ENCODE results near the gene SLC22A1. TPM values are rescaled to one million over a fixed set of nuclear protein-coding genes. Genes with fewer than 3 reads are reported as not detected.
"Not testable (repeated sequence)": the region's sequence is repeated elsewhere in the genome, so short reads cannot be mapped to it uniquely, and the experiment has no call there.

SLC22A1 gene
- total RNA-seq, 3 donors from 2014 or later, result 0.98 to 3.2 (median 1.3) TPM

DNA sequence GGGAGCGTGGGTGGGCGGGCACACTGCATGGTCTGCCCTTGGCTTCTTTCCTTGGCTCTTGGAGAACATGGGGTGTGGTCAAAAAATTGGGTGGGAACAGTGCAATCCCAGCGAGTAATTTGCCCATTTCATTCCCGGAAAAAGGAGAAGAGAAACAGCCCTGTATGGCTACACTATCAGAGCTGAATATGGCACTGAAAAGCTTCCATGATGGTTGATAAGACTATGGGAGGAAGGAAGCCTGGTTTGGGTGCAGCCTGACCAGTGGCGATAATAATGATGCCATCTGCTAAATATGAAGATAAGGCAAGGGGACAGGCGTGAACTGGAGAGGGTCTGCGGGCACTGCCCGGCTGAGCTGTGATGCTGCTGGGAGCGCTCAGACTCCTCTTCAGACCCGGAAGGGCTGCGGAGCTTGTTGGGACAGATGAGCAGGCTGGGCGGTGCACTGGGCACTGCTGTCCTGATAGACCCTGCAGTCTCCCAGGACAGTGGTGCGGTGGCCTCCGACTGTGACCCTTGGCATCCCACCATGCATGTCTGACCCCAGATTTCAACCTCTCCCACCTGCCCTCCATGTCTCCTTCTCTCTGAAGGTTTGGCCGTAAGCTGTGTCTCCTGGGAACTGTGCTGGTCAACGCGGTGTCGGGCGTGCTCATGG lies 10.2 kb downstream of the SLC22A1 start:
- Histone ChIP-seq H3K4me3 (no peak overlapping the region), H3K4me1 (no peaks in the 10 kb centered on the region), H3K27ac (no peak overlapping the region), H3K9me3 (no peaks in the 10 kb centered on the region), H3K27me3 (no peaks in the 10 kb centered on the region), H3K36me3 (no peaks in the 10 kb centered on the region)
- intact Hi-C loops (cut with DNase I; ENCODE audit: low total_unique reads), result no loop called here
- no peak for DNase-seq (ENCODE audit: low spot score in 2 of 2)
- TF ChIP-seq POLR2AphosphoS5 (IDR thresholded peaks at IDR 0.05) (no peak), POLR2A (IDR thresholded peaks at IDR 0.05) (no peak)
- TF ChIP-seq, protein P1, sequence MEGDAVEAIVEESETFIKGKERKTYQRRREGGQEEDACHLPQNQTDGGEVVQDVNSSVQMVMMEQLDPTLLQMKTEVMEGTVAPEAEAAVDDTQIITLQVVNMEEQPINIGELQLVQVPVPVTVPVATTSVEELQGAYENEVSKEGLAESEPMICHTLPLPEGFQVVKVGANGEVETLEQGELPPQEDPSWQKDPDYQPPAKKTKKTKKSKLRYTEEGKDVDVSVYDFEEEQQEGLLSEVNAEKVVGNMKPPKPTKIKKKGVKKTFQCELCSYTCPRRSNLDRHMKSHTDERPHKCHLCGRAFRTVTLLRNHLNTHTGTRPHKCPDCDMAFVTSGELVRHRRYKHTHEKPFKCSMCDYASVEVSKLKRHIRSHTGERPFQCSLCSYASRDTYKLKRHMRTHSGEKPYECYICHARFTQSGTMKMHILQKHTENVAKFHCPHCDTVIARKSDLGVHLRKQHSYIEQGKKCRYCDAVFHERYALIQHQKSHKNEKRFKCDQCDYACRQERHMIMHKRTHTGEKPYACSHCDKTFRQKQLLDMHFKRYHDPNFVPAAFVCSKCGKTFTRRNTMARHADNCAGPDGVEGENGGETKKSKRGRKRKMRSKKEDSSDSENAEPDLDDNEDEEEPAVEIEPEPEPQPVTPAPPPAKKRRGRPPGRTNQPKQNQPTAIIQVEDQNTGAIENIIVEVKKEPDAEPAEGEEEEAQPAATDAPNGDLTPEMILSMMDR (IDR thresholded peaks at IDR 0.05), result no peak

DNA sequence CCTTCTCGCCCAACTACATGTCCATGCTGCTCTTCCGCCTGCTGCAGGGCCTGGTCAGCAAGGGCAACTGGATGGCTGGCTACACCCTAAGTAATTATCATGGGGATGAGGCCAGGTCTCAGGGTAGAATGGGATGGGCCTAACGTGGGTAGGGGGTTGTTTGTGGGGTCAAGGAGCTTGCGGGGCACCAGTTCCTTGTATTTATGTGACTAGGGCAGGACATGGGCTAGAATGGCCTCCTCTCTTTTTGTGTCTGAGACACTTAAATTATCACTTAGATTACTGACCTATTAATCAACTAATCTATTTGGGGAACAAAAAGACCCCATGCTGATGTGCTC lies 10.7 kb downstream of the SLC22A1 start:
- TF ChIP-seq POLR2A (IDR thresholded peaks at IDR 0.05), result no peak
- TF ChIP-seq POLR2AphosphoS5 (IDR thresholded peaks at IDR 0.05), result no peak
- TF ChIP-seq, protein P1 (IDR thresholded peaks at IDR 0.05), result no peak
- no peaks in the 10 kb centered on the region for H3K27me3 ChIP-seq
- intact Hi-C loops (cut with DNase I; ENCODE audit: low total_unique reads), result no loop called here
- H3K27ac ChIP-seq, result no peak overlapping the region
- H3K9me3 ChIP-seq, result no peaks in the 10 kb centered on the region
- H3K36me3 ChIP-seq, result no peaks in the 10 kb centered on the region
- no peaks in the 10 kb centered on the region for H3K4me1 ChIP-seq
- no peak overlapping the region for H3K4me3 ChIP-seq
- DNase-seq (ENCODE audit: low spot score in 2 of 2), result no peak

DNA sequence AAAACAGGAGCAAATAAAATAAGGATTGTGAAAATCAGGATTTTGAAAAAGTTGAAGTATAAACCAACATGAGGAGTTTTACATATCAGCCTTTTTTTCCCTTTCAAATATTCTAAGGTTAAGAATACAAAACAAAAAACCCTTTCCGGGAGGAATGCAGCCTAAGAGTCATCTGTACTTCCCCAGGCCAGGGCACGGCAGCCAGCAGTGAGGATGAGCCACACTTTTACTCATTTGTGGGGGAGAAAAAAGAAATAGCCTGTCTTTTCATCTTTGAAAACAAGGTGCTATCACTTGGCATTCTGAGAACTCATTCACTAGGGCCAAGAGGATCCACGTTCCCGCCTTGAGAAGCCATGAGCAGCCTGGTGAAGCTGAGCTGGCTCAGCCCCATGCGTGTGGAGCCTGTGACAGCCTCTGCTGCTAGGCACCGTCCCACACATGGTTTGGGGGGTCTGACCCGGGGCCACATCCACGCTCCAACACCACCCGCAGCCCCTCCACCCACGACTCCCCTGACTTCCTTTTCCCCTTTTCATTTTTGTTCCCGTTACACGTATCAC lies 11.2 kb downstream of the SLC22A1 start:
- no peak for DNase-seq (ENCODE audit: low spot score in 2 of 2)
- H3K9me3 ChIP-seq, result no peaks in the 10 kb centered on the region
- no peaks in the 10 kb centered on the region for H3K27me3 ChIP-seq
- H3K4me1 ChIP-seq, result no peaks in the 10 kb centered on the region
- no peak overlapping the region for H3K27ac ChIP-seq
- no peak overlapping the region for H3K4me3 ChIP-seq
- H3K36me3 ChIP-seq, result no peaks in the 10 kb centered on the region
- TF ChIP-seq POLR2A (IDR thresholded peaks at IDR 0.05) (no peak), POLR2AphosphoS5 (IDR thresholded peaks at IDR 0.05) (no peak)
- TF ChIP-seq, protein P1 (IDR thresholded peaks at IDR 0.05), result no peak
- intact Hi-C loops (cut with DNase I; ENCODE audit: low total_unique reads), result no loop called here

DNA sequence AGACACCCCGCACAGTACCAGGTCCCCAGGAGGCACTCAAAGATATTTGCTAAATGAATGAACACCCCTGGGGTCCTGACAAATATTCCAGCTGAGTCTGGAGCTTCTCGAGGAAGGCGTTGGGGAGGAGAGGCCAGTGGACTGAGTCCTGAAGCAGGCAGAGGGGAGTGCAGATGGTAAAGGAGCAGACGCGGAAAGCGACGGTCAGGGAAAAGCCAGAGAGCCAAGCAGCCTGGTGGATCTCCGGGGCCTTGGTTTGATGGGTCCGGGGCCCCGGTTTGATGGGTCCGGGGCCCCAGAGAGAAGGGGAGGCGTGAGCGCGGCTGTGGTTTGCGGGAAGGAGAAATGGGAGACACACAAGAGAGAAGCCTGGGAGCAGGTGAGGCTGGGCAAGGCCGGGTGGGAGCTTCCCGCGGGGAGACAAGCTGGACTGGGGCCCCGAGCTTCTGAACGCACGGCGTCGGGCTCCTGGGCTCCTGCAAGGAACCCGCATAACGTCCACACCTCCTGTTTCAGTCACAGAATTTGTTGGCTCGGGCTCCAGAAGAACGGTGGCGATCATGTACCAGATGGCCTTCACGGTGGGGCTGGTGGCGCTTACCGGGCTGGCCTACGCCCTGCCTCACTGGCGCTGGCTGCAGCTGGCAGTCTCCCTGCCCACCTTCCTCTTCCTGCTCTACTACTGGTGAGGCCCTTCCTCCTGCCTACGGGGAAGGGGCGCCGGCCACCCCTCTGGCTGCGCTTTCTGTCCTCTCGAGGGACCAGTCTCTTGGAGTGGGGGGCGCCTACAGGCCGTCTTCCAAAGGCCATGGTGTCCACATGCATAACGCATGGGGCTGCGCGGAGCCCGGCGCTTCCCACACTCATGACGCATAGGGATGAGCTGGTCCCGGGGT lies 12.1 kb downstream of the SLC22A1 start:
- no peak overlapping the region for H3K4me3 ChIP-seq
- H3K27me3 ChIP-seq, result no peaks in the 10 kb centered on the region
- H3K4me1 ChIP-seq, result no peaks in the 10 kb centered on the region
- no peak for DNase-seq (ENCODE audit: low spot score in 2 of 2)
- no peaks in the 10 kb centered on the region for H3K9me3 ChIP-seq
- H3K36me3 ChIP-seq, result no peaks in the 10 kb centered on the region
- H3K27ac ChIP-seq, result no peak overlapping the region
- TF ChIP-seq POLR2AphosphoS5 (IDR thresholded peaks at IDR 0.05) (no peak), POLR2A (IDR thresholded peaks at IDR 0.05) (no peak)
- TF ChIP-seq, protein P1 (IDR thresholded peaks at IDR 0.05), result no peak
- intact Hi-C loops (cut with DNase I; ENCODE audit: low total_unique reads), result no loop called here

DNA sequence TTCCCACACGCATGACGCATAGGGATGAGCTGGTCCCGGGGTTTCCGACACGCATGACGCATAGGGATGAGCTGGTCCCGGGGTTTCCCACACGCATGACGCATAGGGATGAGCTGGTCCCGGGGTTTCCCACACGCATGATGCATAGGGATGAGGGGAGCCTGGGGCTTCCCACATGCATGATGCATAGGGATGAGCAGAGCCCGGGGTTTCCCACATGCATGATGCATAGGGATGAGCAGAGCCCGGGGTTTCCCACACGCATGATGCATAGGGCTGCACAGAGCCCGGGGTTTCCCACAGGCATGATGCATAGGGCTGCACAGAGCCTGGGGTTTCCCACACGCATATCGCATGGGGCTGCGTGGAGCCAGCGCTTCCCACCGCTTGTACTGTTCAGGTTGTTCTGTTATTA lies 12.7 kb downstream of the SLC22A1 start:
- H3K36me3 ChIP-seq; DNase-seq (ENCODE audit: low spot score in 2 of 2); intact Hi-C loops (cut with DNase I; ENCODE audit: low total_unique reads); H3K27me3 ChIP-seq; H3K4me1 ChIP-seq; H3K4me3 ChIP-seq; H3K27ac ChIP-seq; H3K9me3 ChIP-seq: not testable (repeated sequence)

Data from breast epithelium (tissue), 4 donors.